PC-9 (cell line): ENCODE measurements around the gene HTR3B. TPM values are rescaled to one million over a fixed set of nuclear protein-coding genes. Genes with fewer than 3 reads are reported as not detected.
A peak's percentile ranks its signal among the peaks of the same experiment; 100 is the strongest.

Experiments used
- BruUV-seq: library from RNA; stranded (reverse); fragments of 400-500 nt; replicated peaks from 2 replicates; lab custom pipeline; 2021; lab: Mats Ljungman, UMichigan
- CTCF ChIA-PET: fragments of 300-600 bp; sonication (Branson Sonifier 250); formaldehyde crosslinking; loops from one replicate; lab custom pipeline; 2022; ENCODE audit warnings: antibody characterized with exemption; lab: Charles Lee
- POLR2A ChIA-PET: fragments of 300-600 bp; sonication (Branson Sonifier 250); formaldehyde crosslinking; loops from one replicate; lab custom pipeline; 2022; ENCODE audit warnings: antibody characterized with exemption; ENCODE audit not compliant: unreplicated experiment; lab: Charles Lee
- DNase-seq, 2 experiments: peaks; one replicate each; pipeline versions ENCODE4 v3.0.0 to v3.0.0-alpha.2; 2015 to 2022; ENCODE audit warnings: mixed read lengths in 1 of 2
- H2AFZ ChIP-seq: fragments of 200-600 bp; sonication (generic); 2 replicates; pipeline ENCODE4 v1.8.1; 2017; ENCODE audit warnings: antibody characterized with exemption
- H3F3A ChIP-seq: fragments of 200-600 bp; sonication (generic); 2 replicates; pipeline ENCODE4 v1.8.1; 2017; ENCODE audit warnings: antibody characterized with exemption, mild to moderate bottlenecking, low read depth; ENCODE audit not compliant: insufficient read depth
- H3K27ac ChIP-seq: fragments of 200-600 bp; sonication (generic); 2 replicates; pipeline ENCODE4 v1.6.1; 2016; ENCODE audit warnings: mixed run types
- H3K27me3 ChIP-seq: fragments of 200-600 bp; sonication (generic); 2 replicates; pipeline ENCODE4 v1.6.1; 2016; ENCODE audit warnings: low read depth, mixed run types; ENCODE audit not compliant: insufficient read depth
- H3K36me3 ChIP-seq: fragments of 200-600 bp; sonication (generic); 2 replicates; pipeline ENCODE4 v1.6.1; 2016; ENCODE audit warnings: low read depth, mixed run types
- H3K4me1 ChIP-seq: fragments of 200-600 bp; sonication (generic); replicated peaks from 2 replicates; pipeline ENCODE4 v1.6.1; 2016; ENCODE audit warnings: mixed run types; ENCODE audit not compliant: insufficient read depth
- H3K4me2 ChIP-seq: fragments of 200-600 bp; sonication (generic); 2 replicates; pipeline ENCODE4 v1.6.1; 2017; ENCODE audit warnings: mixed run types
- H3K4me3 ChIP-seq: fragments of 200-600 bp; sonication (generic); 2 replicates; pipeline ENCODE4 v1.6.1; 2016; ENCODE audit warnings: mixed run types
- H3K79me2 ChIP-seq: fragments of 200-600 bp; sonication (generic); 2 replicates; pipeline ENCODE4 v1.6.1; 2017; ENCODE audit warnings: low read depth, mixed run types
- H3K9me2 ChIP-seq: fragments of 200-600 bp; sonication (generic); 2 replicates; pipeline ENCODE4 v1.8.1; 2017; ENCODE audit warnings: mild to moderate bottlenecking; ENCODE audit not compliant: insufficient read depth
- H3K9me3 ChIP-seq: fragments of 200-600 bp; sonication (generic); 2 replicates; pipeline ENCODE4 v1.8.1; 2016; ENCODE audit warnings: low read depth; ENCODE audit not compliant: insufficient read depth
- H4K20me1 ChIP-seq: fragments of 200-600 bp; sonication (generic); 2 replicates; pipeline ENCODE4 v1.8.1; 2017; ENCODE audit not compliant: insufficient read depth
- EZH2 ChIP-seq: fragments of 200-600 bp; sonication (generic); IDR thresholded peaks from 2 replicates; pipeline ENCODE4 v1.8.0; 2017; ENCODE audit warnings: antibody characterized with exemption, low read depth
- intact Hi-C: fragments of 100-400 bp; cut with micrococcal nuclease; formaldehyde crosslinking; loops from one replicate; pipeline ENCODE4 v1.10.0; 2022; ENCODE audit not compliant: unreplicated experiment
- total RNA-seq: library from RNA; stranded (reverse); gene quantifications from 2 replicates; pipeline ENCODE4 v1.2.3, GENCODE V29; 2021
- TF ChIP-seq, protein P1 (sequence below): fragments of 200-600 bp; sonication (generic); conservative IDR thresholded peaks from 2 replicates; pipeline ENCODE4 v1.6.1; 2017; ENCODE audit warnings: mixed run types, antibody characterized with exemption, mild to moderate bottlenecking, moderate library complexity

Gene HTR3B
- total RNA-seq, 1 experiment from 2014 or later: not detected

DNA sequence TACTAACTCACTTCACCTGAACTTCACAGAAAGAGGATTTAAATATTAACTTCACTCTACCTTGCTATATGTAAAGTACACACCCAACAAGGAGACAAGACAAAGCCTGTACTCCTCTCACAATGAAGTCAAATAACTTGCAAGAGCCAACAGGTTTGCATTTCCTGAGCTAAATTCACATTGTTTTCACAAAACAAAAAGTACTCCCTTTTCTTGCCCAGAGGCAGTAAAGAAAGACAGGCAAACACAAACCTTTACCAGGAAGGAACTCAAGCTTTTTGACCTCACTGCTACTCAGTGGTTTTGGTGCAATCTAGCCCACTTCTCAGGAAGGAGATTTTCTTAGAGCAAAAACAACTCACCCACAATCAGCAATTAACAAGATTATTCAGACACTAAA lies 44.9 kb upstream of the HTR3B start:
- ChIA-PET CTCF (interaction anchor here (0.7 kb wide), 1 partner anchor 135 kb away, joined by 3 read pairs; no protein-coding TSS in a partner anchor), POLR2A (no interaction called here)
- Histone ChIP-seq H3K4me2 (0 out of 2 replicates have a peak overlapping the region, but pooled peaks have one; percentile 2), H3K27me3 (no peaks in the 10 kb centered on the region), H3K27ac (peak overlapping the region; percentile 46), H3K36me3 (no peaks in the 10 kb centered on the region), H3K9me3 (no peaks in the 10 kb centered on the region), H2AFZ (no peak overlapping the region), H3K4me3 (no peak overlapping the region), H3K9me2 (no peaks in the 10 kb centered on the region), H3K4me1 (peaks cover 6% of the 10 kb centered on the region), H4K20me1 (peaks cover 6% of the 10 kb centered on the region; the same call in 1 of the 2 replicates), H3K79me2 (no peaks in the 10 kb centered on the region), H3F3A (no peaks in the 10 kb centered on the region)
- no peak for DNase-seq
- BruUV-seq: no TSS peak
- TF ChIP-seq EZH2: no peak
- TF ChIP-seq, protein P1, sequence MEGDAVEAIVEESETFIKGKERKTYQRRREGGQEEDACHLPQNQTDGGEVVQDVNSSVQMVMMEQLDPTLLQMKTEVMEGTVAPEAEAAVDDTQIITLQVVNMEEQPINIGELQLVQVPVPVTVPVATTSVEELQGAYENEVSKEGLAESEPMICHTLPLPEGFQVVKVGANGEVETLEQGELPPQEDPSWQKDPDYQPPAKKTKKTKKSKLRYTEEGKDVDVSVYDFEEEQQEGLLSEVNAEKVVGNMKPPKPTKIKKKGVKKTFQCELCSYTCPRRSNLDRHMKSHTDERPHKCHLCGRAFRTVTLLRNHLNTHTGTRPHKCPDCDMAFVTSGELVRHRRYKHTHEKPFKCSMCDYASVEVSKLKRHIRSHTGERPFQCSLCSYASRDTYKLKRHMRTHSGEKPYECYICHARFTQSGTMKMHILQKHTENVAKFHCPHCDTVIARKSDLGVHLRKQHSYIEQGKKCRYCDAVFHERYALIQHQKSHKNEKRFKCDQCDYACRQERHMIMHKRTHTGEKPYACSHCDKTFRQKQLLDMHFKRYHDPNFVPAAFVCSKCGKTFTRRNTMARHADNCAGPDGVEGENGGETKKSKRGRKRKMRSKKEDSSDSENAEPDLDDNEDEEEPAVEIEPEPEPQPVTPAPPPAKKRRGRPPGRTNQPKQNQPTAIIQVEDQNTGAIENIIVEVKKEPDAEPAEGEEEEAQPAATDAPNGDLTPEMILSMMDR: no peak
- intact Hi-C loops: no loop called here

DNA sequence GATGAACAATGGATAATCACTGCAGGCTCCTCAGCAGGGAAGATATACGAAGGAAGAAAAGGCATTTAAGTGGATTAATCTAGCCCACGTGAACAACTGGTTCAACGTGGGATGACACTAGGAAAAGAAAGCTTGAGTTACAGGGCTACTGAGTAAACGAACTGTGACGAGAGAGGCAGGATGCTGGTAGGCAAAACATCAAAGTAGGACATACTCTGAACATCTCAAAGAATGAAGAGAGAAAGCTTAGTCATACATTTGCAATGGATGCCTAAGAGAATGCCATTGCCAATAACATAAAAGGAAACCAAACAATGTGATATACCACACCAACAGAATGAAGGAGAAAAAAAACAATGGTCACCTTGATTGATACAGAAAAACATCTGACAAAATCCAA lies 42.2 kb upstream of the HTR3B start:
- H3K36me3 ChIP-seq: no peaks in the 10 kb centered on the region
- no peaks in the 10 kb centered on the region for H3K79me2 ChIP-seq
- TF ChIP-seq, protein P1: no peak
- TF ChIP-seq EZH2: no peak
- H3F3A ChIP-seq: no peaks in the 10 kb centered on the region
- no peak overlapping the region for H3K4me2 ChIP-seq
- no peak overlapping the region for H3K27ac ChIP-seq
- no peaks in the 10 kb centered on the region for H3K9me3 ChIP-seq
- BruUV-seq: no TSS peak
- peaks cover 9% of the 10 kb centered on the region; the same call in 1 of the 2 replicates for H4K20me1 ChIP-seq
- no peak overlapping the region for H2AFZ ChIP-seq
- POLR2A ChIA-PET: no interaction called here
- peaks cover 6% of the 10 kb centered on the region for H3K4me1 ChIP-seq
- H3K4me3 ChIP-seq: no peak overlapping the region
- no peaks in the 10 kb centered on the region for H3K9me2 ChIP-seq
- CTCF ChIA-PET: no interaction called here
- intact Hi-C loops: no loop called here
- DNase-seq: no peak
- H3K27me3 ChIP-seq: no peaks in the 10 kb centered on the region

DNA sequence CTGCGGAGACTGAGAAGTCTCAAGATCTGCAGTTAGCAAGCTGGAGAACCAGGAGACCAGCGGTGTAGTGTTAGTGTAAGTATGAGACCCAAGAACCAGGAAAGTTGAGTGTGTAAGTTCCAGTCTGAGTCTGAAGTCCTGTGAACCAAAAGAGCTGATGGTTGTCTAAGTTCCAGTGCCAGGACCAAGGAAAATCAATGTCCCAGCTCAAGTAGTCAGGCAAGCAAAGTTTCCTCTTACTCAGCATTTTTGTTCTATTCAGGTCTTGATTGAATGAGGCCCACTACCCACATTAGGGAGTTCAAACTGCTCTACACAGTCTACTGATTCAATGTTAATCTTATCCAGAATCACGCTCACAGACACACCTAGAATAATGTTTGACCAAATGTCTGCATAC lies 40.2 kb upstream of the HTR3B start:
- H3K36me3 ChIP-seq: no peaks in the 10 kb centered on the region
- ChIA-PET CTCF (no interaction called here), POLR2A (no interaction called here)
- TF ChIP-seq, protein P1: no peak
- TF ChIP-seq EZH2: no peak
- no peak overlapping the region for H2AFZ ChIP-seq
- BruUV-seq: no TSS peak
- H3K79me2 ChIP-seq: no peaks in the 10 kb centered on the region
- DNase-seq: no peak
- H4K20me1 ChIP-seq: peaks cover 9% of the 10 kb centered on the region; the same call in 1 of the 2 replicates
- intact Hi-C loops: no loop called here
- H3K27ac ChIP-seq: no peak overlapping the region
- no peak overlapping the region for H3K4me3 ChIP-seq
- no peak overlapping the region for H3K4me2 ChIP-seq
- no peaks in the 10 kb centered on the region for H3F3A ChIP-seq
- no peaks in the 10 kb centered on the region for H3K9me2 ChIP-seq
- H3K4me1 ChIP-seq: peaks cover 6% of the 10 kb centered on the region
- no peaks in the 10 kb centered on the region for H3K27me3 ChIP-seq
- H3K9me3 ChIP-seq: no peaks in the 10 kb centered on the region
